DMS53 treated with DMSO at 0.1 percent for 48 hours (cell line): ENCODE data around the gene TRPC6.

Experiments used
- DNase-seq: peaks from one replicate; lab custom pipeline; 2025; ENCODE audit not compliant: unreplicated experiment; lab: John Stamatoyannopoulos, UW

Gene TRPC6

DNA sequence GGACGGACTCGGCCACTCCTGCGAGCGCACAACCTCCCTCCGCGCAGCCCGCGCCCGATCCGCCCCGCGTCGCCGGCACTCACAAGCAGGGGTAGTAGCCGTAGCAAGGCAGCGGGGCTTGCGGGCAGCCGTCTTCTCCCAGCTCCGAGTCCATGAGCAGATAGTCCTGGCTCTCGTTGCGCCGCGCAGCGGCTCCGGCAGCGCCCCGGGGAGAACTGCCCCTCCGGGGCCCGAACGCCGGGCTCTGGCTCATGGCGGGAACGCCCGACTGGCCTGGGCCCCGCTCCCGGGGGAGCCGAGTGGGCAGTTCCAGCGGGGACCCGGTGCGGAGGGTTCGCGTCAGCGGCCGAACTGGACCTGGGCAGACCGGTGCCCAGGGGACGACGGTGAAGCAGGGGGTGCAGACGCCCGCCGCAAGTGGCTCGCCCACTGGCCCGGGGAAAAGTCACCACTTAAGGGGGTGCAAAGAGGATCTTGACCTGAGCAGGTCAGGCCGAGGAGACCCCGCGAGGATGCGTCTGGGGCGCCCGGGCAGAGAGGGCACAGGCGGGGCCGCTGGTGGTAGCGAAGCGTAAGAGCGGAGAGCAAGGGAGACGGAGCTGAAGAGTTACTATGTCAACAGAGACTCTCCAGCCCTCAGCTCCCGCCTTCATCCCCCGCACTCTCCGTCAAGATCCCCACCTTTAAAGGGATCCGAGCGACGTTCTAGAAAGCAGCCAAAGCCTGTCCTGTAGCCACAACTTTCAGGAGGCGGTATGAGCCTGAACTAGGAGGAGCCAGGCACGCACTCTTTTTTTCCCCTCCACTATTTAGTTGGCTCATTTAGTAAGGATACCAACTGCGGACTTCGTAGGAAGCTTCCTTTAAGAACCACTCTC lies at the start of gene TRPC6:
TRPC6 (minus strand) TSS at position 757 of the 878 bp plus-strand sequence; CDS start at position 253, 504 bp downstream.
- DNase-seq: peak; percentile 31

DNA sequence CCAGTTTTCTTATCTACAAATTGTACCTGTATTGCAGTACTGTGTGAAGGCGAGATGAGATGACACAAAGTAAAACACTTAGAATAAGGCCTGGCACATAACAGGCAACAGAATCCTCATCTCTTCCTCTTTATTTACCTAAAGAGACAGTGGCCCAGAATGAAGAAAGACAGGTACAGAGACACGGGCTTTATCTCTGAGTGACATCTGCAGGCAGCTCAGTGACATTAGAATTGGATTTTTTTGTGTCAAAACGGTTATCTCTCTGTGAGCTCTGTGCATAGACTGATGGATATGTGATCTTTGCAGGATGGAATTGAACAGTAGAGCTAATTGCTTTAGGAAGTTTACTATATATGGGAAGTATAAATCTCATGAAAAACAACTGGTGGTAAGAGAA lies 36.2 kb upstream of the TRPC6 start:
- peak; percentile 39 for DNase-seq

DNA sequence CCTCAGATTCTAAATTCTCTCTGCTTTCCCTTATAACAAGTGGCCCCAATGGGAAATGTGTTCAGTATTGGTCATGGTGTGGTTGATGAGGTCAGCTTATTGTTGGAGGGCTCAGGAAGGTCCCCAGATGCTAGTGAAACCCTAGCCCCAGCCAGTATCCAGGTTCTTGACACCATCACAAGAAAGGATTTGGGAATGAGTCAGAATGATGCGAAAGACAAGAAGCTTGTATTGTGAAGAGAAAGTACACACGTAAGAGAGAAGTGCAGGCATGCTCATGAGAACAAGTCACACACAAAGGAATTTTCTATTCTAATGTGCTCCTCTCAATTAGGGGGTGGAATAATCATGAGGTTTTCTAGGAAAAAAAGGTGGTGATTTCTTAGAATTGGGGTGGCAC lies 34.9 kb upstream of the TRPC6 start:
- DNase-seq: no peak

DNA sequence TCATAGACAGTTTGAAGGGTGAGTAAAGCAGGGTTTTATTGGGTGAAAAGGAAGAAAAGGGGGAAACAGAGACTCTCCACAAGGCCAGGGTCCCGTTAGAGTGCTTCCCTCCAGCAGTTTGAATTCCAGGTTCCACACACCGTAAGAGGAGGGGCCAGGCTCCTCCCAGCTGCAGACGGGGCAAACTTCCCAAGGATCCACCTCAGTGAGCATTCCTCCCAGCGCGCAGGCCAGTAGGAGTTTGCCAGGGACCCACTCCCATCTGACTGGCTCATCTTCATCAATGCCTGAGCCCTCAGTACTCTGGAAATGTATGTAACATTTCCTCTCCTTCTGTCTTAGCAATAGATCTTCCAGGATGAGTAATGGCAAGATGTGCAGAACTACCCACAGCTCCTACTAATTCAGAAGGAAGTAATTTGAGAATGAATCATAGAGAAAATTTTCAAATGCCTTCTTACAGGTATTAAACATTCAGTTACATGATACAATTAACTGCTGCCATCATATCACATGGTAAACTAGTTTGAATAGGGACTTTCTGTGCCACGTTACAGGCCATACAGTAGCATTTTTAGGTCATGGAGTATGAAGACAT lies 34.0 kb upstream of the TRPC6 start:
- no peak for DNase-seq

DNA sequence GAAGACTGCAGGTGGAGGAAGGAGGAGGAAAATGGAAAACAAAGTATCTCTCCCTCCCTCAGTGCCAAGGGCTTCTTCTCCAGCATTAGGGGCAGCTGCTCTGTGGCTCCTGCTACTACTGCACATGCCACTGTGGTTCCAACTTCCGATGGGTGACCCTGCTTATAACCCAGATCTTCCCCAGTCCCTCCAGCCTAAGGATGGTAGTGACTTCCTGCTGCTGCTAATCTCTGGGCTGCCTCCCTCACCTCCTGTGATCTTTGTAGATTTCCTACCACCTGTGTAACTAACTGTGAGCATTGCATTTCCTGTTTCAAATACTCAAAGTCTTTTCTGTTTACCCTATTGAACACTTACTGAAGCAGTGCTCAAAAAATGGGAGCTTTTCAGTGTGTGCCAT lies 28.7 kb upstream of the TRPC6 start:
- peak; percentile 61 for DNase-seq

DNA sequence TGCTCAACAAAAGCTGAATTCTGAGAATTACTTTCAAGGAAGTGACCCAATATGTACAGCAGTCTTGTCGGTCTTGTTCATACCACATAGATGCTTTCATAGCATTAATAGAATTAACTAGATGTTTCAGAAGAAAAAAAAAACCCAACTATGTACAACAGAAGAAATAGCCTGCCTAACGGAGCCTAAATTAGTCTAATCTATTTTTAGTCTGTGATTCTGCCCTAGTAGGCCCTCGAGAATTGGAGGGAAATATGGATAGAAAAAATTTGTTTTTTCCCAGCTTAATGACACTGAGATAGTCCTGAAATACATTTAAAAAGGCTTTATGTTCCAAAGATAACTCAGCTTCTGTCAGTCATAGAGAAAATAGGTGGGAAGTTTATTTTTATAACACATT lies 17.1 kb upstream of the TRPC6 start:
- DNase-seq: no peak

DNA sequence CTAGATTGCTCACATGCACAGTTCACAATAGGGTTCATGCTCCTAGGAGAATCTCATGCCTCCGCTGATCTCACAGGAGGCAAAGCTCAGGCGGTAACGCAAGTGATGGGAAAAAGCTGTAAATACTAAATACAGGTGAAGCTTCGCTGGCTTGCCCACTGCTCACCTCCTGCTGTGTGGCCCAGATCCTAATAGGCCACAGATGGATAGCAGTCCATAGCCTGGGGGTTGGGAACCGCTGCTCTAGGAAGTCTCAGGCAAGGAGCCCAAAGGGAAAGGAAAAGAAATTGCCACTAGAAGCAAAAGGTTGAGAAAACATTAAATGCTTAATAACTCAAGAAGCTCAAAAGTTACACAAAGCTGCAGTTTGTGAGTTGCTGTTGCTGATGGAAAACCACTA lies 3.2 kb upstream of the TRPC6 start:
- DNase-seq: no peak

DNA sequence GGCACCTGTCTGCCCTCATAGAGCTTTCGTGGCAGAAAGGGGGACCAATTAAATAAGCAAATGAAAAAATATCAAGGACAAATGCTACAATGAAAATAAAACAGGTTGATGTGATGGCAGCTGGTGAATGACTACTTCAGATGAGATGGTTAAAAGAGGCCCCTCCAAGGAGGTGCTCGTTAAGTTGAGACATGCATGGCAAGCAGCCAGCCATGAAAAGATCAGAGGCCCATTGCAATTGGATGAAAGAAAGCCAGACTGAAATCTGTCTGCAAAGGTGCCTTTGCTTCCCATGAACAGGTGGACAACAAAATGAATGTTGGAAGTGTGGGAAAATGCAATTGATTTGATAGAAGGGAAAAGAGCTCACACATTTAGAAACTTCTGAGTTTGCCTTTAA lies 848 bp upstream of the TRPC6 start:
- DNase-seq: no peak

DNA sequence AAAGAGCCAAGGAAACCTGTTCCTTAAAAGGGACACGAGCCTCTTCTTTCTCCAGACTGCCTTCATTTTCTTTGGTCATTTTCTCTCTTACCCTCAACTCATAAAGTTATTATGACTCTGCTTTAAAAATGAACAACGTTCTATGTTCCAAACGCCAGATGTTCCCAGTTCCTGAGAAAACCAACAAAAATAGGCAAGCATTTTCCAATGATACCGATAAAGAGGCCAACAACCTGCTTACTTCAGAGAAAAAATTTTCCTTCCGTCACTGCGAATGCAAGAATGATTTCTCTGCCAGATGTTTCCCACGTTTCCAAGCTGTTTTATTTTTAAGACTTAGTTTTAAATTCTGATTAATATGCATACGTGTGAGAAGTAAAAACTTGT lies 315 bp upstream of the TRPC6 start:
- no peak for DNase-seq

DNA sequence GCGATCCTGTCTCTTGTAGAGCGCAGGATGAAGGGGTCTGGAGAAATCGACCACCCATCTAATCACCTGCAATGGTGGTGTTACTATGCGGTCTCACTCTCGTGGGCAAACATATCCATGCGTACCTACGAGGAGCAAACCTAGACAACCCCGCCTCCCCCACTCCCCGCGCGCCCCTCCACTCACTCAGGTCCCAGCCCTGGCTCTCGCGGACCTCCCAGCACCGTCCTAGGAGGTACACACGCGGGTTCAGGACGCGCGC lies 887 bp downstream of the TRPC6 start:
- DNase-seq: no peak

DNA sequence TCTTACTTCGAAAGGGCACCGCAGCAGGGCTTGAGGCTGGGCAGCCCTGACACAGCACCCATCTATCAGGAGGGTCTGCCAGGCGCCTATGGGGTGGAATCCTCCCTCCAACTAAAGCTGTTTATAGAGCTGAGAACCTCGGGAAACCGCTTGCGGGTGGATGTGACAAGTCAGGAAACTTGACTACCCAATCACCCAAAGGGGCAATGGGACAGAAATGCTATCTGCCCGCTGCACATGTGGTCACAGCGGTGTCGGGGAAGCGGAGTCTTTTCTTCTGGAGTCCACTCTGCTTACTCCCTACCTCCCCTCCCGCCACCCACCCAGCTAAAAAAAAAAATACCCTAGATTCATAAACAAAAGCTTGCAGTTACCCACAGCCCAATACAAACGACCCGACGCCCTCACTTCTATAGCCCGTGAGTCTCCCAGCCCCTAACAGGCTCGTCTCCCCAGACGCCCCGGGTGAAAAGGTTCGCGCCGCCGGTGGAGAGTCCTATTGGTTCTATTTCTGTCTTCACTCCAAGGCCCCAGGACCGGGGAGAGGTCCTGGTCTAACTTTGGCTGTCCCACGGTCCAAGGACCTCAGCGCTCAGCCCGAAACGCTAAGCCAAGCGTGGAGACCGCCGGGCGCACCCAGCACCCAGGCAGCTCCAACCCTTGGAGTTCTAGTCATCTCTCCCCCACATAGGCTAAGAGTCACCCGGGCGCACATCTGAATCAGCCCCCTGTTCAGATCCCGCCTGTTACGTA lies 1.4 kb downstream of the TRPC6 start:
- no peak for DNase-seq

DNA sequence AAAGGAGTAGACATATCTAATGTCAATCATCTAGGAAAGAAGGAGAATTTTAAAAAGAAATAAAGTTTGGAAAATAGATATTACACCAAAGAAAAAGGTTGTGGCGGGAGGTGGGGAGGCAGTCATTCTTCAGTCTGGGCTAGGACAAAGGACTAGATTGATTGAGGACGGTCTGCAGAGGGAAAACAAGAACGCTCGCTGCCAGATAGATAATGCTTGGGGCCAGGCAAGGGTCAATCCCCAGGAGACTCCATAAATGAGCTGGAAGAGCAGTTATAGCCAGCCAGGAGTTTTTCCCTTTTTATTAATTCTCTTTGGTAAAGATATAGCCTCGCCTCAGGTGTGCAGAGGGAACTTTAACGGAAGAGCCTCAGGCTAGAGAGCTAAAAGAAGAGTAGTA lies 6.3 kb downstream of the TRPC6 start:
- DNase-seq: no peak

DNA sequence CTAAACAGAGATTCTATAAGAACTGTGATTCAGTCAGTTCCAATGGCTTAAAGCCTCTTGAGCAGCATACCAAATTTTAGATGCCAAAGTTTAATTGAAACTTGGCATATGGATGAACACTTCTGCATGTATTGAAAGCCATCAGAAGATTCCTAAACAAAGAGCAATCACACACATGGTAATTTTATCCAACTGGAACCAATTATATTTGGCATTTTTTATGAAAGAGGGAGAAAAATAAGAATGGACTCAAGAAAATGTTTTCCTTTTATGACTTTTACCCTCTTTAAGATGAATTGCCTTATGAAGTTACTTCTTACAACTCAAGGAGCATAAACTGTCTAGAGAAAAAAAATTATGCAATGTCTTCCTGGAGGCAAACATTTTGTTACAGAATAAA lies 7.4 kb downstream of the TRPC6 start:
- DNase-seq: no peak

DNA sequence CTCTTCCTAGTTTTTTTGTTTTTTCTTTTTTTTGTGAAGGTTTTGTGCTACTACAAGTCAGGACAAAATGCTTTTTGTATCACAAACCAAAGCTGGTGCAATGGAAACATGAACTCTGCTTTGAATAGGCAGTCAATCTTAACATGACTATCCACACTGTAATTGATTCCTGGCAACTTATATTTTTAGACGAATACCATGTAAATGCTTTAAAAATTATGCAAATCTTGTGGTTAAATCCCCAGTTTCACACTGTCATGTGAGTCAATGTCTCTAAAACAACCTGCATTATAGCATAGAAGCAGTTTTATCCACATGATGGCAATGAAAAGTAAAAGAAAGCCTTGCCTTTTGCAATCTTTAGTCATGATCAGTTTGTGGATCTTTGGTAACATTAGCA lies 8.9 kb downstream of the TRPC6 start:
- no peak for DNase-seq

DNA sequence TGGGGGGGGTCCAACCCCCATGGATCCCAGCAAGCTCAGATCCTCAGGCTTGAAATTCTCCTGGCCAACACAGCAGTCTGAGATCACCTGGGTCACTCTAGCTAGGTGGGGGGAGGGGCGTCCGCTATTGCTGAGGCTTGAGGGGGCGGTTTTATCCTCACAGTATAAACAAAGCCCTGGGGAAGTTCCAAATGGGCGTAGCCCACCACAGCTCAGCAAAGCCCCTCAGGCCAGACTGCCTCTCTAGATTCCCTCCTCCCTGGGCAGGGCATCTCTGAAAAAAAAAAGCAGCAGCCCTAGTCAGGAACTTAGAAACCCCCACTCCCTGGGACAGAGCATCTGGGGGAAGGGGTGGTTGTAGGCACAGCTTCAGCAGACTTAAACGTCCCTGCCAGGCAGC lies 16.7 kb downstream of the TRPC6 start:
- DNase-seq: no peak

DNA sequence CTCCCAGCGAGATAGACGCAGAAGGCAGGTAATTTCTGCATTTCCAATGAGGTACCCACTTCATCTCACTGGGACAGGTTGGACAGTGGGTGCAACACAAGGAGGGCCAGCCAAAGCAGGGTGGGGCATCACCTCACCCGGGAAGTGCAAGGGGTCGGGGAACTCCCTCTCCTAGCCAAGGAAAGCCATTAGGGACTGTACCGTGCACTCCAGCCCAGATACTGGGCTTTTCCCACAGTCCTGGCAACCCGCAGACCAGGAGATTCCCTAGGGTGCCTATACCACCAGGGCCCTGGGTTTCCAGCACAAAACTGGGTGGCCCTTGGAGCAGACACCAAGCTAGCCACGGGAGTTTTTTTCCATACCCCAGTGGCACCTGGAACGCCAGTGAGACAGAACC lies 17.2 kb downstream of the TRPC6 start:
- DNase-seq: no peak

DNA sequence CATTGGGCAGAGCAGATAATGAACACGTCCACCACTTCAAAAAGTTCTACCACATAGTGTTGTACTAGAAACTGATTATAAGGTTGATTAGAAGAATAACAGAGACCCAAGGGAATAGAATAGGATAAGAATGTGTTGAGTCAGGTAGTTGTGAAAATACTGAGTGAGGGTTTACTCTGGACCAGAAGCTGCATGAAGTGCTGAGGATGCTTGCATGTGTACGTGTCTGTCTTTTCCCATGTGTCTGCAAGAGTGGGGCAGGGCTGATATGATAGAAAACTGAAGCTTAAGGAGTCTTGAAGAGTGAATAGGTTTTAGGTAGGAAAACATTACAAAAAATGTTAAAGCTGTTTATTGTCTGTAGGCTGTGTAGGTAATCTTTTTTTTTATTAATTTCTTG lies 20.6 kb downstream of the TRPC6 start:
- DNase-seq: no peak

DNA sequence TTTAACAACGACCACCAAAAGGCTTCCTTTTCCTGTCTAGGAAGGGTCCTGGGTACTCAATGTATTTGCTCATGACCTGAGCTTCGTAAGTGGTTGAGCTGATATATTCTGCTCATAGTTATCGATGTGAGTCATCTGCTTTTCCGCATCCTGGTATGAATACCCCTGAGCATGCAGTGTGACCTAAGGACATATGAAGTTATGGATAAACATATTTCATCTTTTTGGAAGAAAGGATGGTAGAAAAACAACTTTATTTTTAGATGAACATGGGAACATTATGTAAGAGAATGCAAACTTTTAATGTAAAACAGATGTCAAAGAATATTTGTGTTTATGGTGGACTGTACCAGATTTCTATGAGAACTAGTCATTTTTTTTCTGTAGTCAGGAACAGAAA lies 28.4 kb downstream of the TRPC6 start:
- no peak for DNase-seq

DNA sequence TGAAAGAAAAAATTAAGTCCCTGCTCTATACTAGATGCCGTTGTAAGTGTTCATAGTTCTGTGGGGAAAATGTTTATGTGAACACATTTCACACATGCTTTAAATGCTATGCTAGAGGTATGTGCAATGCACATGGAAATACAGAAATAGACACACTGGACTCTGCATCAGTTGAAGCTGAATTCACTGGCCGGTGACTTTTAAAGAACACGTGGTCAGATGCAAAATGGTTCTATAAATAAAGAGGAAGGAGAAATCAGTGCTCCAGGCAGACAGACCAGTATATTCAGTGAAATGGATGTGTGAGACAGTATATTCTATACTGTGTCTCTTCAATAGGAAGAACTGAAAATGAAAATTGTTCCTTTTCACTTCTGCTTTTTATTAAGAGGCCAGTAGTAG lies 29.9 kb downstream of the TRPC6 start:
- DNase-seq: no peak

DNA sequence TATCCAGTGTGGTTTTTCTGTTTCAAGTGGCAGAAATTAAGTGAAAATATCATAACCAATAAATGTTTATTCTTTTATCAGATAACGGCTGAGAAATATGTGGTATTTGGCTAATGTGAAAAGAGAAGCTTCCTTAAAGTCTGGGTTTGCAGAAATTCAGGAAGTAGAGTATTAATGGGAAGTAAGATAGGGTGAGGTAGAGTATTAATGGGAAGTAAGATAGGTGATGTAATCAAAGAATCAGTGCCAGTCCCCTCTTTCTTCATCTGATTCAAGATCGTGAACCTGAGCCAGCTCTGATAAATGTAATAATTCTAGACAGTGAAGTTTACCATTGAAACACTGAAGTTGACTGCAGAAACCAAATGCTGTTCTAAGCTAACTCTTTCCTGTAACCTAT lies 30.9 kb downstream of the TRPC6 start:
- no peak for DNase-seq

DNA sequence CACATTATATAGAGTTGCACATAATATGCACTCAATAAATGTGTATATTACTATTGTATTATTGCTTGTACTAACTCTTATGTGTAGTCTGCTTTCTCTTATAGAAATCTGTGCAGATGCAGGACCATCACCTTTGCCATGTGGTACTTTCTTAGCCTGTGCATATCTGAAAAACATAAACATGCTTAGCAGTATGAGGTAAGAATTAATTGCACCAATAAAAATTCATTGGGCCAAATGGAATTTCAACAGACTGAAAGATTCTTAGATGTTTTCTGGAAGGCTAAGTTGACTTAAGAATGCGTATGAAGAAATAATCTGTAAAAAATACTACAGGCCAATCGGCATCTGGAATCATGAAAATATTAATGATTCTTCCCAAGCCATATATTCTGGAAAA lies 55.3 kb downstream of the TRPC6 start:
- DNase-seq: no peak

DNA sequence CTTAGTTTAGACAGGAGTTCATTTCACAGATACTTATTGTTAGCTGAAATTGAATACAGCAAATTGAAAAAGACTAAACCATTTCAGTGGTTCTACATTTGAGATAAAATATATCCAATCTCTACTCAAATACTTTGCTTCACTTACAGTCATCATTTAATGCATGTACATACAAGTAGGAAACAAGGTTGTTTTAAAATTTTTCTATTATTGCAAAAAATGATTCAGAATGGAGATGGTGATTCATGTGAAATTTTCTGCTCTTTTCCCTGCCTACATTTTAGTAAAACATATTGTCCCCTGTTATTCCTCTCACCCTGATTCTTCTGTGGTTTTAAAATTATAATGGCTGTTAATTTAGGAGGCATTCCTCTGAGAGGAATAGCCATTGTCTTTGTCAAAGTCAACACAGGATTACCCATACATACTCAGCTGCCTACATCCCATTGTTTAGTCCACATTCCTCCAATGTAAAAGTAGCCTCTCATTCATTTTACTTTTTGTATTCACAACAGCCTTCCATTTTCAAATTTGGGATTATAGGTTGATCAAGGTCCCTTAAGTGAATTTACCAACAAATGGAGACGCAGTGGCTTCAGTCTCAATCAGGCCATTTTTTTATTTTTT lies 60.1 kb downstream of the TRPC6 start:
- DNase-seq: no peak
